ENCODE data around the gene PLEKHG4B.
A peak's percentile ranks its signal among the peaks of the same experiment; 100 is the strongest.

The PLEKHG4B gene

DNA sequence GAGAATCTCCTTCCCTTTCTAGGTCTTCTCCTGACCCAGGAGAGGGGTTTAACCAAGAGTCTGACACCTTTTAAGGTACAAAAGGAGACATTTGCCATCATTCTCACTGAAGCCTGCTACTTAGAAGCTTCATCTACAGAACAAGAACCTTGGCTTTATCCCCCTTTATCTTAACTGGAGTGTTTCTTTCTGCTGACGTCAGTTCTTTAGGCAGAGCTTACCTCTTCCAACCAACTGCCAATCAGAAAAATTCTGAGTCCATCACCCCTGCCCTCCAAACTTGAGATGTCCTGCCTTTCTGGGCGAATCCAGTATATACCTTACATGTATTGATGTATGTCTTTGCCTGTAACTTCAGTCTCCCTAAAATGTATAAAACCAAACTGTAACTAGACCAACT, 37.2 kb downstream of the PLEKHG4B start:
- H3K27ac ChIP-seq (ENCODE audit: low read length) = no peak overlapping the region
- H3K27me3 ChIP-seq (ENCODE audit: insufficient read depth, low read length, poor library complexity) = no peaks in the 10 kb centered on the region
- no peak overlapping the region for H2AFZ ChIP-seq (ENCODE audit: low read depth, low read length)
- H3K79me2 ChIP-seq (ENCODE audit: insufficient read depth, low read length) = no peaks in the 10 kb centered on the region
- H3K4me2 ChIP-seq (ENCODE audit: insufficient read depth, low read length) = no peak overlapping the region
- H3K9ac ChIP-seq (ENCODE audit: low read depth, low read length) = no peak overlapping the region
- TF ChIP-seq EZH2 (IDR thresholded peaks at IDR 0.05; ENCODE audit: borderline replicate concordance, low read depth, low read length, severe bottlenecking) = no peak
- no peak for TF ChIP-seq CTCF (IDR thresholded peaks at IDR 0.05; ENCODE audit: borderline replicate concordance, extremely low read depth, low read length, poor library complexity, severe bottlenecking)
- no peaks in the 10 kb centered on the region for H3K36me3 ChIP-seq (ENCODE audit: insufficient read depth, low read length)
- DNase-seq (no peak), ATAC-seq (ENCODE audit: insufficient read depth, low read depth) (no peak)
- no peak overlapping the region for H3K4me3 ChIP-seq (ENCODE audit: low read depth in 1 of 2, low read length in 2 of 2)
- no peaks in the 10 kb centered on the region for H4K20me1 ChIP-seq (ENCODE audit: insufficient read depth, low read length)
- no peaks in the 10 kb centered on the region for H3K4me1 ChIP-seq (ENCODE audit: insufficient read depth, low read length)
- H3K9me3 ChIP-seq (ENCODE audit: insufficient read depth, low read length, severe bottlenecking) = peaks cover 2% of the 10 kb centered on the region

DNA sequence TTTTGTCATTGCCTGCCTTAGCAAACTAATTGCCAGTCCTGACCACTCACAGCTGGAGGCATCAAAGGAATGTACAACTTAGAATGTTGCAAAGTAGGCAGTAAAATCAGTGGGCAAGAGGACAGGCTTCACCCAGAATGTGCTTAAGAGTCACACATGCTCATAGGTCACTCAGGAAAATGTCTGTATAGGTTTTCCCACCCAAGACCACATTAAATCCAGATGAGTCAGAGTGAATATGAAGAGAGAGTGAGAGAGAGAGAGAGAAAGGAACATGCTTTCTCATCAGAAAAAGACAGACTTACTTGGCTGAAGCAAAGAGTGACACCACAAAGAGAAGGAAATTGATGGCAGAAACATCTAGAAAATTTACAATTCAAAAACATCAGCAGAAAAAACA, 37.9 kb downstream of the PLEKHG4B start:
- H3K9ac ChIP-seq (ENCODE audit: low read depth, low read length) = no peak overlapping the region
- H2AFZ ChIP-seq (ENCODE audit: low read depth, low read length) = no peak overlapping the region
- no peak overlapping the region for H3K4me3 ChIP-seq (ENCODE audit: low read depth in 1 of 2, low read length in 2 of 2)
- H3K36me3 ChIP-seq (ENCODE audit: insufficient read depth, low read length) = no peaks in the 10 kb centered on the region
- DNase-seq (no peak), ATAC-seq (ENCODE audit: insufficient read depth, low read depth) (no peak)
- no peak overlapping the region for H3K4me2 ChIP-seq (ENCODE audit: insufficient read depth, low read length)
- TF ChIP-seq EZH2 (IDR thresholded peaks at IDR 0.05; ENCODE audit: borderline replicate concordance, low read depth, low read length, severe bottlenecking) = no peak
- no peak for TF ChIP-seq CTCF (IDR thresholded peaks at IDR 0.05; ENCODE audit: borderline replicate concordance, extremely low read depth, low read length, poor library complexity, severe bottlenecking)
- H3K4me1 ChIP-seq (ENCODE audit: insufficient read depth, low read length) = no peaks in the 10 kb centered on the region
- H3K9me3 ChIP-seq (ENCODE audit: insufficient read depth, low read length, severe bottlenecking) = peaks cover 2% of the 10 kb centered on the region
- no peaks in the 10 kb centered on the region for H3K79me2 ChIP-seq (ENCODE audit: insufficient read depth, low read length)
- H3K27me3 ChIP-seq (ENCODE audit: insufficient read depth, low read length, poor library complexity) = no peaks in the 10 kb centered on the region
- no peak overlapping the region for H3K27ac ChIP-seq (ENCODE audit: low read length)
- no peaks in the 10 kb centered on the region for H4K20me1 ChIP-seq (ENCODE audit: insufficient read depth, low read length)

- Histone ChIP-seq H3K79me2 (ENCODE audit: insufficient read depth, low read length) (no peaks in the 10 kb centered on the region), H3K36me3 (ENCODE audit: insufficient read depth, low read length) (no peaks in the 10 kb centered on the region), H3K9me3 (ENCODE audit: insufficient read depth, low read length, severe bottlenecking) (peaks cover 2% of the 10 kb centered on the region), H3K27ac (ENCODE audit: low read length) (no peak overlapping the region), H3K4me1 (ENCODE audit: insufficient read depth, low read length) (no peaks in the 10 kb centered on the region), H2AFZ (ENCODE audit: low read depth, low read length) (no peak overlapping the region), H3K9ac (ENCODE audit: low read depth, low read length) (no peak overlapping the region), H3K27me3 (ENCODE audit: insufficient read depth, low read length, poor library complexity) (no peaks in the 10 kb centered on the region), H3K4me2 (ENCODE audit: insufficient read depth, low read length) (no peak overlapping the region), H4K20me1 (ENCODE audit: insufficient read depth, low read length) (no peaks in the 10 kb centered on the region), H3K4me3 (ENCODE audit: low read depth in 1 of 2, low read length in 2 of 2) (no peak overlapping the region)
- DNase-seq (no peak), ATAC-seq (ENCODE audit: insufficient read depth, low read depth) (no peak)
- no peak for TF ChIP-seq CTCF (IDR thresholded peaks at IDR 0.05; ENCODE audit: borderline replicate concordance, extremely low read depth, low read length, poor library complexity, severe bottlenecking)
- TF ChIP-seq EZH2 (IDR thresholded peaks at IDR 0.05; ENCODE audit: borderline replicate concordance, low read depth, low read length, severe bottlenecking) = no peak
These were observed 38.7 kb downstream of the PLEKHG4B start for GRCh38 chr5:130601-131131.

- no peak overlapping the region for H3K4me2 ChIP-seq (ENCODE audit: insufficient read depth, low read length)
- H3K27ac ChIP-seq (ENCODE audit: low read length) = no peak overlapping the region
- no peaks in the 10 kb centered on the region for H3K27me3 ChIP-seq (ENCODE audit: insufficient read depth, low read length, poor library complexity)
- DNase-seq (no peak), ATAC-seq (ENCODE audit: insufficient read depth, low read depth) (no peak)
- TF ChIP-seq CTCF (IDR thresholded peaks at IDR 0.05; ENCODE audit: borderline replicate concordance, extremely low read depth, low read length, poor library complexity, severe bottlenecking) (peak; percentile 26), EZH2 (IDR thresholded peaks at IDR 0.05; ENCODE audit: borderline replicate concordance, low read depth, low read length, severe bottlenecking) (no peak)
- H3K79me2 ChIP-seq (ENCODE audit: insufficient read depth, low read length) = no peaks in the 10 kb centered on the region
- H3K4me3 ChIP-seq (ENCODE audit: low read depth in 1 of 2, low read length in 2 of 2) = no peak overlapping the region
- no peaks in the 10 kb centered on the region for H3K4me1 ChIP-seq (ENCODE audit: insufficient read depth, low read length)
- H4K20me1 ChIP-seq (ENCODE audit: insufficient read depth, low read length) = no peaks in the 10 kb centered on the region
- H3K9me3 ChIP-seq (ENCODE audit: insufficient read depth, low read length, severe bottlenecking) = no peaks in the 10 kb centered on the region
- no peak overlapping the region for H2AFZ ChIP-seq (ENCODE audit: low read depth, low read length)
- H3K36me3 ChIP-seq (ENCODE audit: insufficient read depth, low read length) = no peaks in the 10 kb centered on the region
- H3K9ac ChIP-seq (ENCODE audit: low read depth, low read length) = no peak overlapping the region
These were observed 44.9 kb downstream of the PLEKHG4B start for GRCh38 chr5:136901-137300.
